ENCODE results near the gene F2RL2.

GRCh38 chr5:76591366-76591765 is 31.8 kb downstream of the F2RL2 start:
- TF ChIP-seq, protein P1, sequence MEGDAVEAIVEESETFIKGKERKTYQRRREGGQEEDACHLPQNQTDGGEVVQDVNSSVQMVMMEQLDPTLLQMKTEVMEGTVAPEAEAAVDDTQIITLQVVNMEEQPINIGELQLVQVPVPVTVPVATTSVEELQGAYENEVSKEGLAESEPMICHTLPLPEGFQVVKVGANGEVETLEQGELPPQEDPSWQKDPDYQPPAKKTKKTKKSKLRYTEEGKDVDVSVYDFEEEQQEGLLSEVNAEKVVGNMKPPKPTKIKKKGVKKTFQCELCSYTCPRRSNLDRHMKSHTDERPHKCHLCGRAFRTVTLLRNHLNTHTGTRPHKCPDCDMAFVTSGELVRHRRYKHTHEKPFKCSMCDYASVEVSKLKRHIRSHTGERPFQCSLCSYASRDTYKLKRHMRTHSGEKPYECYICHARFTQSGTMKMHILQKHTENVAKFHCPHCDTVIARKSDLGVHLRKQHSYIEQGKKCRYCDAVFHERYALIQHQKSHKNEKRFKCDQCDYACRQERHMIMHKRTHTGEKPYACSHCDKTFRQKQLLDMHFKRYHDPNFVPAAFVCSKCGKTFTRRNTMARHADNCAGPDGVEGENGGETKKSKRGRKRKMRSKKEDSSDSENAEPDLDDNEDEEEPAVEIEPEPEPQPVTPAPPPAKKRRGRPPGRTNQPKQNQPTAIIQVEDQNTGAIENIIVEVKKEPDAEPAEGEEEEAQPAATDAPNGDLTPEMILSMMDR (IDR thresholded peaks at IDR 0.05; ENCODE audit: insufficient read depth, low read depth, low read length), result no peak
- TF ChIP-seq EZH2 (IDR thresholded peaks at IDR 0.05; ENCODE audit: insufficient read depth, low read length), result no peak
